GM10847 (cell line): ENCODE measurements around the gene GRK5.

Experiments
- POLR2A ChIP-seq: IDR thresholded peaks from 2 replicates; pipeline ENCODE4 v1.6.1; 2011; ENCODE audit not compliant: insufficient read length; ENCODE audit errors: extremely low read depth

Gene GRK5

DNA sequence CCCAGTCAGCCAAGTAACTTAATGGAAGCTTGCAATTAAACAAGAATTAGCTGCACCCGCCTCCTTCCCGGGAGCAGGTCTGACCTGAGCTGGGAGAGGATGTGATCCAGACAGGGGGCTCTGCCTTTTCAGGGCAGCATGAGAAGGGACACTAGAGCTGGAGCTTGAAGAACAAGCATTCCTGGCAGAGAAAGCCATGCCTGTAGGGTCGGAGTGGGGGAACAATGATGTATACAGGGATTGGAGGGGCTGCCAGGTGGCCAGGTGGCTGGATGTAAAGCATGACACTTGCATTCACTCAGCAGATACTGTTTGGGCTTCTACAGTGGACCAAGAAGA is 112.5 kb downstream of the GRK5 start:
- TF ChIP-seq POLR2A = no peak

DNA sequence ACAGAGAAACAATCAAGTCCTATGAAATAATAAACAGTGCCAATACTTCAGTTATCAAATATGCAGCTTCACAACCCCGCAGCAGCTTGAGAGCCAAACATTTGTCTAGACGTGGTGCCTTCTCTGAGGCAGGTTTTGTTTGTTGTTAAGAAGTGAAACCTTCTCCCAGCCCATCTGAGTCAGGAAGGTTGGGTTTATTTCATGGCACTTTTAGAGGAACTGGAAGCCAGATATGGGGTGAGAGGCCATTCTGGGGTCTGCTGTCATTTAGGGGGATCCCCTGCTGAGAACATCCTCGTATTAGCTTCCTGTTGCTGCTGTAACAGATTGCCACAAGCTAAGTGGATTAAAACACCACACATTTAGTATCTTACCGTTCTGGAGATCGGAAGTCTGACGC is 113.6 kb downstream of the GRK5 start:
- no peak for TF ChIP-seq POLR2A

DNA sequence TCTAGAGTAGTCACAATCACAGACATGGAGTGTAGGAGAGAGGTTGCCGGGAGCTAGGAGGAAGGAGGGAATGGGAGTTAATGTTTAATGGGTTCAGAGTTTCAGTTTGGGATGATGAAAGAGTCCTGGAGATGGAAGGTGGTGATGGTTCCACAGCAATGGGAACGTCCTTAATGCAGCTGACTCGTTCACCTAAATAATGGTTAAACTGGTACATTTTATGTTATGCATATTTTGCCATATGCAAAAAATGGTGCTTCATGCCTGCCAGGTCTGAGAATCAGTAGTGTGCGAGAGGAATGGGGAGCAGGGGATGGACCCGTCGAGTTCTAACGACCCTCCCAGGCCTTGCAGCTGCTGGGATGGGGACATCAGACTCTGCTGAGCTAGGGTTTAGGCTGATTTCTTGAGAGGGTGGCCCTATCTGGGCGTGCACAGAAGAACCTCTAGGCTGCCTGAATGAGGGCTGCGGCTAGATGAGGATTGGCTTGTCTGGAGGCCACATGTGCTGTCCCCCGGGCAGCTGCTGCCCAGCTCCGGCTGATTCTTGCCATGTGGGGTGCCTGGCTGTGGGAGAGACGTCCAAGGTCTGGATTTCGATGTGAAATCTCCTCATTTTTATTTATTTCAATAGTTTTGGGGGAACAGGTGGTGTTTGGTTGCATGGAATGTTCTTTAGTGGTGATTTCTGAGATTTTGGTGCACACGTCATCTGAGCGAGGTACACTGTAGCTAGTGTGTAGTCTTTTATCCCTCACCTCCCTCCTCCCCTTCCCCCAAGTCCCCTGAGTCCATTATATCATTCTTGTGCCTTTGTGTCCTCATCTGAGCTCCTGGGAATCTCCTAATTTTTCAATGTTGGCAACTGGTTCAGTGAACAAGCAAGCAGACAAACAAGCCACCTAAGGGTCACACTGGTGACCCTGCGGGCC is 116.0 kb downstream of the GRK5 start:
- TF ChIP-seq POLR2A = no peak

DNA sequence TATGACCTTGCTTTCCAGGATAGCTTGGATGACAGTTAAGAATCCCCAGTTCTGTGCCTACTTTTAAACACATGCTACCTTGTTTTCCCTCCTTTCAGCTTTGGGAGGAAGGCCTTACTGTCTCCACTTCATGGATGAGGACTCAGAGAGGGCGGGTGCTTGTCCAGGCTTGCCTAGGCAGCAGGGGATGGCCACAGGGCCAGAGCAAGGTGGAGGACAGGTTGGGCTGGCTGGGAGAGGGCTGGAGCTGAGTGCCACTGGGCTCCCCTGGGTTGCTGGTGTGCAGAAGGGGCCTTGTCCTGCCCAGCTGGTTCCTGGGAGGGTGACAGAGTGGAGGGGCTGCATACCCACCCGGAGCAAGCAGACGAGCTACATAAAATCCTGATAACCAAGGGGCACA is 117.8 kb downstream of the GRK5 start:
- no peak for TF ChIP-seq POLR2A

DNA sequence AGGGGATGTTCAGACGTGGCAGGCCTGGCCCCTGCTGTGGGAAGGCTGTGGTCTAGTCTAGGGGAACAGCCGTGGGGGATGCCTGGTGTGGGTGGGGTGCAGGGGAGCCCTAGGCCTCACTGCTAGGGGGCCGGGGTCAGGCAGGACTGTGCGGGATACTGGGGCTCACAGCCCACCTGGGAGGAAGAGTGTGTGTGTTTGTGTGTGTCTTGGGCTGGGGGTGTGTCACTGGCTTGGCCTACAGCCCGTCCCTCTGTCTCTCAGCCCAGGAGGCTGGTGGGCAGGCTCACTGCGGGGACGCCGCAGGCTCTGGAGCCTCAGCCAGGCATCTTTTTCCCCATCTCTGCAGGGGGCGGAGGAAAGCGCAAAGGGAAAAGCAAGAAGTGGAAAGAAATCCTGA is 118.8 kb downstream of the GRK5 start:
- TF ChIP-seq POLR2A = no peak

DNA sequence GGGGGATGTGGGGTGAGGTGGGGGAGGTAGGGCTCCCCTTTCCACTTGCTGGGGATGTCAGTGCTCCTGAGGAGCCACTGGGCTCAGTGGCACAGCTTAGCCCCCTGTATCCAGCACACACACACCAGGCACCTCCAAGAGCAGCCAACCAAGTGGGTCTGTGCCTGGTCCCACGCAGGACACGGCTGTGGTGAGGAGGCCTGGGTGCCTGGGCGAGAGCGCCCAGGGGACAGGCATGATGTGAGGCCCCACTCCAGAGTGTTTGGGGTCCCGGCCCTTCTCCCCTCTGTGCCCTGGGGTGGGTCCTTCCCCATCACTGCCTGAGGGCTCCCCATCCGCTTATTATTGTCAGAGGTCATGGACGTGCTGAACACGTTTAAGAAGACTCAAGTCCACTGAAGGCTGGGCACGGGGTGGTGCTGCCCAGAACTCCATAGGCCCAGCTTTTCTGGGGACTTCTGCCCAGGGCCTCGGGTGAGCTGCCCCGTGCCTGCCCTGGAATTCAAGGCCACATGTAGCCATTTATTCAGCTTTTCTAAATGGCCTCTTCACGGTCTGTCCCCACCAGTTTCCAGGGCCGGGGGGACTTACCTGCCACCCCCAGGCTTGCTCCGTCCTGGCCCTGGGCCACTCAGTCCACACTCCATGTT is 119.8 kb downstream of the GRK5 start:
- no peak for TF ChIP-seq POLR2A

DNA sequence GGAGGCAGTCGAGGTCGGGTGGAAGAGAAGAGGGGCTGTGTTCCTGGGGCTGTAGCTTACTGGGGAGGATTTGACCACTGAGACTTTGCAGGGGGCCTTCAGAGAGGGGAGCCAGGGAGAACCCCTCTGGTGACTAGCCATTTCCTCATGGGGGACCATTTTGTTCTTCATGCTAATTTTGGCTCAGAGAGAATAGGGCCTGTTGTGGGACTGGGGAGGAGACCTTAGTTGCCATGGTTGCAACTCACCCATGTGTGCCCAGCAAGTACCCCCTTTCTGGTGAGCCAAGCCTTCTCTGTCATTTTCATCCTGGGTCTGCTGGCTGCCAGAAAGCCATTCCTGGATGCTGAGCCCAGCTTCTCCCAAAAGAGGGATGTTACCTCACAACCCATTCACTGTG is 120.9 kb downstream of the GRK5 start:
- no peak for TF ChIP-seq POLR2A

DNA sequence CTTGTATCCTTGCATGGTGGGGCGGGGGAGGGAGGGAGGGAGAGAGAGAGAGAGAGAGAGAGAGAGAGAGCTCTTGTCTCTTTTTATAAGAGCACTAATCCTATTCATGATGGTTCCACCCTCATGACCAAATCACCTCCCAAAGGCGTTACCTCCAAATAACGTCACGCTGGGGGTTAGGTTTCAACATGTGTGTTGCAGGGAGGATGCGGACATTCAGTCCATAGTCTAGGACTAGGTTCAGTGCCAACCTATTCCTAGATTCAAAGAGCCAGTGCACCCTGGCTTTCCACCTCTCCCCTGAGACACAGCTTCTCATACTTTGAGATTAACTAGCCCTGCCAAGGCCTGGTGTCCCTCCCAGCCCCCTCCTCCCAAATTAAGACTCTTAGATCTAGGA is 123.0 kb downstream of the GRK5 start:
- no peak for TF ChIP-seq POLR2A

DNA sequence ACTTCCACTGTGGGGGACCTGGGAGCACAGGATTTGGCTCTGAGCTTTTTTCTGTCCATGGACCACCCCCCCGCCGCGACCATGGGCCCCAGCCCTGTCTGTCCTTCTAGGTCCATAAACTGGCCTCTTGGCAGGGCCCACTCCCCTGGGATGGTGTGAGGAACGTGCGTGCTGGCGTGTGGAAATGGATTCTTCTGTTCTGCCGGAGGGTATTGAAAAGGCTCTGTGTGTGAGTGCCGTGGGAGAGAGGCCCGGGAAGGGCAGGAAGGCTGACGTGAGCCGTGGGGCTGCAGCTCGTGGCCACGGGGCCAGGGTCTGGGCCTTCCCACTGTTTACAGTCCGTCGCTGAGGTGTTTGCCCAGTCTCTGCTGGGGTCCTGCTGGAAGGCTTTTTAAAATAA is 123.7 kb downstream of the GRK5 start:
- no peak for TF ChIP-seq POLR2A

DNA sequence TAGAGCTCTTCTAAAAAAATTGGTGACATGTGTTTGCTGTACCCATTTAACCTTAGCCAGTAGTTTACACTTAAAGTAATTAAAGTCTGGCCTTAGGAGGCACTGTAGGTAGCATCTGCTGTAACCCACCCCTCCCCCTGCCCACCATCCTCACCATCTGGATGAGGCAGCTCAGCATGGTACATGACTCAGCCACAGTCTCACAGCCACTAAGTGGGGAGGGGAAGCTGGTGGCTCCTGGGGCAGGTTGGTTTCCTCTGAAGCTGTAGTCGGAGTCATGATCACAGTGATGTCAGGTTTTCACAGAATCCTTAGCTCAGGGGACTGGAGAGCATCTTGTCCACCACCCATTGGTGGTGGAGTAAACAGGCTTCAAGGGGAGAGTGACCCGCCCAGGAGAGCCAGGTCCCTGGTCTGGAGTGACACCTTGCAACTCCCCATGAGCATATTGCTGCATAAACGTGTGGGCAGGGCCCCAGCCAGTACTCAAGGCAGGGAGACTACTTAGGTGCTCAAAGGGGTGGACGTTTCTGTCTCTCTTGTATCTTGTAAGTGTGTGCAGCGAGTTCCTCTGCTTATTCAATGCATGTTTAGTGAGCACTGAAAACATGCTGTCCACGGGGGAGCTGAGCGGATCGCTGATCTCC is 125.9 kb downstream of the GRK5 start:
- TF ChIP-seq POLR2A = no peak

DNA sequence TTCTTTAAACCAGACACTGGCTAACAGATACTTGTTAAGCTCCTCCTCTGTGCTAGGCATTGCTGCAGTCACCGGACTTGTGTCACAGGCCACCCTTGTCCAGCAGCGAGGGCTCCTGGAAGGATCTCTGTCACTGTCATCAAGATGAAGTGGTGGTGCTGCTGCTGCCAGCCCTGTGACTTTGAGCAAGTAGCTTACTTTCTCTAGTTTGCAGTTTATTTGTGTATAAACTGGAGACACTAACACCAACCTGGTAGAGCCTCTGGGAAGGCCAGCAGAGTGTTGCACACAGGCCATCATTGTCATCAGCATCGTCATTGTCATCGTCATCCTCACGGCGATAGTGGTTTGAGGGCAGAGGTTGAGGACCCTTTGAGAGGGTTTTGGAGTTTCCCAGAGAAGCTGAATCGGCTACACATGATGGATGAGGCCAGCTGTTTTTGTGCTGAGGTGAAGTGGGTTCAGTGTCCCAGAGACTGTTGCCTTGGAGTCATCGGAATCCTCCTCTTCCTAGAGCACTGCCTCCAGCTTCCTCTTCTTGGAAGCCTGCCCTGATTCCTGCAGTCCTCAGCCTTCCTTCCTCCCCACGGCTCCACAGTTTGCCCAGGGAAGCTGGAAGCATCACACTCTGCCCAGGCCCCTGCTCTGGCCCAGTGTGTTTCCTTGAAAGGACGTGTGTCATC is 128.4 kb downstream of the GRK5 start:
- TF ChIP-seq POLR2A = no peak

DNA sequence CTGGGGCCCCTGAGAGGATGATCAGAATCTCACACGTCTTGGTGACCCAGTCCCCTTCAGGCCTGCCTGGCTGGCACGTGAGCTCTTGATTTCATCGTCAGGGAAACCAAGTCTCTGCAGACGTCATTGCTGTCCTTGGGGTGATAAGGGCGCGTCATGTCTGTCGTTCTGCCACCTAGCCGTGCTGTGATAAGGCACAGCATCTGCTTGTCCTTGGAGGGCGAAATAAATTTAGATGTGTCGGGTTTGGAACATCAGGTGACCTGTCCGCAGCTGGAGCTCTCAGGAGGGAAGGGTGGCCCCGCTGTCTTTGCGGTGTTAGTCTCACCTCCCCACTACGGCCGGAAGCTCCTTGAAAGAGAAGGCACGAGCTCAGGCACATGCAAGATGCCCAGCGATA is 129.2 kb downstream of the GRK5 start:
- TF ChIP-seq POLR2A = no peak

DNA sequence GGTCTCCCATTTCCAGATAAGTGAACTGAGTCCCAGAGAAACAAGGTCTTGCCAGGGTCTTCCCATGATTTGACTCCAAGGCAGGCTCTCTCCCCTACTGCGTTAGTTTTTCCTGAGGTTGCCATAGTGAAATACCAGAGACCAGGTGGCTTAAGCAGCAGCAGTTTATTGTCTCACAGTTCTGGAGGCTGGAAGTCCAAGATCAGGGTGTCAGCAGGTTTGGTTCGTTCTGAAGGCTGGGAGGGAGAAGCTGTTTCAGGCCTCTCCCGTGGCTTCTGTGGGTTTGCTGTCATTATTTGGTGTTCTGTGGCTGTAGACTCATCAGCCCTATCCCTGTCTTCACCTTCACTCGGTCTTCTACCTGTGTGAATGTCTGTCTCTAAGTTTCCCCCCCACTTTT is 129.9 kb downstream of the GRK5 start:
- no peak for TF ChIP-seq POLR2A

DNA sequence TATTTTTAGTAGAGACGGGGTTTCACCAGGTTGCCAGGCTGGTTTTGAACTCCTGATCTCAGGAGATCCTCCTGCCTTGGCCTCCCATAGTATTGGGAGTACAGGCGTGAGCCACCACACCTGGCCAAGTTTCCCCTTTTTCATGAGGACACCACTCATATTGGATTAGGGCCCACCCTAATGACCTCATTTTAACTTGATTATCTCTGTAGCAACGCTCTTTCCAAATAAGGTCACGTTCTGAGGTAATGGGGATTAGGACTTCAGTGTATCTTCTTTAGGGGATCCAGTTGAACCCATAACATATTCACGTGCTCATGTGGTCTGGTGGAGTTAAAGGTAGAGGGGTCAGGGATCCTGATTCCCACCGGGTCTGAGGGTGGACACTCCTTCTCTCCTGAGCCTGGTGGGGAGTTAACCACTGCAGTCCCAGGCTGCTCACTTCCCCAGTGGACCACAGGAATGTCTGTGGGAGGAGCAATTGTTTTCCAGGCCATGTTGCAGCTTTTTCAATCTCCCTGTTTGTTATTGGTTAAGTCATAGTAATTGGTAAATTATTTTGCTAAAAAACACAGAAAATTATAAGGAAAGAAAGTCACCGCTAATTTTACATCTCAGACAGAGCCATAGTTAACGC is 130.5 kb downstream of the GRK5 start:
- TF ChIP-seq POLR2A = no peak

DNA sequence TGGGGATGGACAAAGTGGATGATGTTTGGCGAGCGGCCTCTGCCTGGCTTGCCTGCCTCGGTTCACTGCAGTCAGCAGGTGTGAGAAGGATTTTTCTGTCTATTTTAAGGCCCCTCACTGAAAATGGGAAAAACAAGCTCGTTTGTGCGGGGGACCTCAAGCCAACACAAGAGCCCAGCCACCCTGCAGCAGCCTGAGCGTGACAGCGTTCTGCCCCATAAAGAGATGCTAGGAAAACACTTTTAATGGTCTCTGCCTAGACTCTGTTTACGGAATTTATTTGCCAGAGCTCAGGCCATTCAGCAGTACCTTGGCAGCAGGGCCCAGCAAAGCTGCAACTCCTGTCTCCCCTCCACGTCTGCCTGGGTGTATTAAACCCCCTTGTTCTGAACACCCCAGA is 131.7 kb downstream of the GRK5 start:
- no peak for TF ChIP-seq POLR2A
